Omental fat pad (tissue), 4 donors: ENCODE measurements around the gene MRC2. TPM values are rescaled to one million over a fixed set of nuclear protein-coding genes. Genes with fewer than 3 reads are reported as not detected.
"Not testable (repeated sequence)": the region's sequence is repeated elsewhere in the genome, so short reads cannot be mapped to it uniquely, and the experiment has no call there.

Experiments used
- ATAC-seq: fragments of 150-250 bp; one replicate; pipeline ENCODE4 v1.9.1; 2016; ENCODE audit warnings: mild to moderate bottlenecking, moderate library complexity; ENCODE audit not compliant: low FRiP score
- DNase-seq: peaks from one replicate; pipeline ENCODE4 v3.0.0-alpha.2; 2019; ENCODE audit warnings: low spot score
- total RNA-seq, 4 donors: library from RNA; depleted of rRNA; stranded (reverse); fragments of >200 nt; gene quantifications; one replicate each; pipeline ENCODE4 v1.1.0, GENCODE V29; 2016
- TF ChIP-seq, protein P1 (sequence below), 3 donors: fragments of 450-650 bp; IDR thresholded peaks; one replicate each; pipeline ENCODE4 v1.5.1; 2016 to 2017; ENCODE audit warnings: antibody characterized with exemption in 3 of 3, mild to moderate bottlenecking in 3 of 3, moderate library complexity in 2 of 3

MRC2 gene
- total RNA-seq, 4 donors from 2014 or later, result 21.3 to 82.4 (median 30.8) TPM

DNA sequence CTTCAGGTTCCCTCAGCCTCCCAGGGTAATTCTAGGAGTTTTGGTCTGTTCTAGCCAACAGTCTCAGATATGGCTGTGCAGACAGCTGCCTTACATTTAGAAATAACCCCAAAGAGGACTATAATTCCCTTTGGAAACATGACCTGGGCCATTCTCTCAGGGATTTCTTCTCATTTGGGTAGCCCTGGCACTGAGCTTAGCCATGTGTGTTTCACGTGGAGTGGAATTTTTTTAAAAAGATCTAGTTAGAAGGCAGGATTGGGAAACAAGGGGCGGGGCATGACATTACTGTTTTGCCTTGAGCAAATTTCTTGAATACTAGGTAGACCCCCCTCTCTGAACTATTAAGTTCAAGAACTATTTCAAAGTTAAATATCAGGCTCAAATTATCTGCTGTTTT lies 29.6 kb upstream of the MRC2 start:
- no peak for ATAC-seq
- no peak for DNase-seq
- TF ChIP-seq, protein P1, sequence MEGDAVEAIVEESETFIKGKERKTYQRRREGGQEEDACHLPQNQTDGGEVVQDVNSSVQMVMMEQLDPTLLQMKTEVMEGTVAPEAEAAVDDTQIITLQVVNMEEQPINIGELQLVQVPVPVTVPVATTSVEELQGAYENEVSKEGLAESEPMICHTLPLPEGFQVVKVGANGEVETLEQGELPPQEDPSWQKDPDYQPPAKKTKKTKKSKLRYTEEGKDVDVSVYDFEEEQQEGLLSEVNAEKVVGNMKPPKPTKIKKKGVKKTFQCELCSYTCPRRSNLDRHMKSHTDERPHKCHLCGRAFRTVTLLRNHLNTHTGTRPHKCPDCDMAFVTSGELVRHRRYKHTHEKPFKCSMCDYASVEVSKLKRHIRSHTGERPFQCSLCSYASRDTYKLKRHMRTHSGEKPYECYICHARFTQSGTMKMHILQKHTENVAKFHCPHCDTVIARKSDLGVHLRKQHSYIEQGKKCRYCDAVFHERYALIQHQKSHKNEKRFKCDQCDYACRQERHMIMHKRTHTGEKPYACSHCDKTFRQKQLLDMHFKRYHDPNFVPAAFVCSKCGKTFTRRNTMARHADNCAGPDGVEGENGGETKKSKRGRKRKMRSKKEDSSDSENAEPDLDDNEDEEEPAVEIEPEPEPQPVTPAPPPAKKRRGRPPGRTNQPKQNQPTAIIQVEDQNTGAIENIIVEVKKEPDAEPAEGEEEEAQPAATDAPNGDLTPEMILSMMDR (IDR thresholded peaks at IDR 0.05), result no peak

DNA sequence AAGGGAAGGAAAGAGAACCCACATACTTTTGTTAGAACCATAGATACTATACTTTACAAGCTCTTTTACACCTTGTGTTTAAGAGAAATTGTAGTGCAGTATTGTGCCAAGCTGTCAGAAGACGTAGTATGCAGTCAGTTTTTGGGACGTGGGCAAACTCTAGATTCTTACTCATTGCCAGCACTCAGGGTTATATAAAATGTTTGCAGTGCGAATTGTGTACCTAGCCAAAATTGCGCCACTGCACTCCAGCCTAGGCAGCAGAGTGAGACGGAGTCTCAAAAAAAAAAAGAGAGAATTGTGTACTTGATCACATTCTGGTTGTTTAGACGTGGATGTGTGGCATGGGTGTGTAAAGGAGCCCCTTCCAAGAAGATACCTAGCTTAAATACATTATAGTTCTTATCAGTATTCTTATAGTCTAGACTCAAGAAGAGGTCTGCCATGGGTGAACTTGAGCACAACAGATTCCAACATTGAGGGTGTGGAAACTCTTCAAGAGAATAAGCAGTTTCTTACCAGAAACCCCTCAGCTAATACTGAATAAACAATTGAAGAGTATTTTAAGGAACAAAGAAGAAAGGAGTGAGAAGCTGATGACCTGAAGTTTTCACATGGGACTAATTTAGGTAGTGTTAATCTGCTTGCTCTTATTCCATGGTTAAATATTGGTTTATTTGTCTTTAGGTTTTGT lies 27.4 kb upstream of the MRC2 start:
- TF ChIP-seq, protein P1 (IDR thresholded peaks at IDR 0.05), result no peak
- ATAC-seq (no peak), DNase-seq (no peak)

DNA sequence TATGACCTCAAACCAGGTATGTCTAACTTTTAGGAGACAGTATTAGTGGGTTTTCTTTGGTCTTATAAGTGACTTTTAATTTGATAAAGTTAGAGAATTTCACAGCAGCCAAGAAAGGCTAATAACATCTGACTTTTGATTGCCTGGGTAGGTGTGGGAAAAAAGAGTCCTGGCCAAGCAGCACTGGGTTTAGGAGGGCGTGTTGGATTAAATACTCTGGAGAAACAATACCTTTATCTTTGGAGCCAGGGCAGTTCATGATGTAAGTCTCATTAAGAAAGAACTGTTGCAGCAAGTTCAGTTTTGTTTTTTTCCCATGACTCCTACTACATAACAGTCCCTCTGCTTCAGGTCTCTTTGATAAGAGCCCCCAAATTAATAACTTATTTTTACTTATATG lies 26.7 kb upstream of the MRC2 start:
- TF ChIP-seq, protein P1 (IDR thresholded peaks at IDR 0.05), result no peak
- ATAC-seq (no peak), DNase-seq (no peak)

DNA sequence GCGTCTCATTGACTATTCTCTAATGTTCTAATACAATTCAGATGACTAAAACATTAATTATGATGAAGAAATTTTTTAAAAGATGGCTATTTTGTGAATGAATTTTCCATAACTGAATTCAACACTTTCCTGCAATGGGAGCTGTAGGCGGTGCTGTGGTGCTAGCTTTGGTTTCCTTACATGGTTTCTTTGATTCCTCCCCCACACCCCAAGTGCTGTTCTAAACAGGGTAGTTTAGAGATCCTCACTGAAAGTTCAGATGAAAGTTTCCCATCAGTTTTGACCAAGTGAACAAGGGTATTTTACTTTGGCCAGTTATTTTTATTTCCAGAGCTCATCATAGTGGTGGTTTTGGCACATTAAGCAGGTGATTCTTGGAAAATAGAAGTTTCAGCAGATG lies 26.0 kb upstream of the MRC2 start:
- TF ChIP-seq, protein P1 (IDR thresholded peaks at IDR 0.05), result no peak
- DNase-seq (no peak), ATAC-seq (no peak)

DNA sequence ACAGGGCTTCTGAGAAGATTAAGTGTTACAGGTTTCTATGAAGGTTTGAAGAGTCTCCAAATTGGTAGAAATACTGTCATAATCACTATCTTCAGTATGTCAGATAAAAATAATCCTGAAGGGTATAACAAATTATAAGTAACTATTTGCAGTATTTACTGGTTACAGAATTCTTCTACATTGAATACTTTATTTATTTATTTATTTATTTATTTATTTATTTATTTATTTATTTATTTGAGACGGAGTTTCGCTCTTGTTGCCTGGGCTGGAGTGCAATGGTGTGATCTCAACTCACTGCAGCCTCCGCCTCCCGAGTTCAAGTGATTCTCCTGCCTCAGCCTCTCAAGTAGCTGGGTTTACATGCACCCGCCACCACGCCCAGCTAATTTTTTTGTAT lies 23.7 kb upstream of the MRC2 start:
- DNase-seq, ATAC-seq: not testable (repeated sequence)

DNA sequence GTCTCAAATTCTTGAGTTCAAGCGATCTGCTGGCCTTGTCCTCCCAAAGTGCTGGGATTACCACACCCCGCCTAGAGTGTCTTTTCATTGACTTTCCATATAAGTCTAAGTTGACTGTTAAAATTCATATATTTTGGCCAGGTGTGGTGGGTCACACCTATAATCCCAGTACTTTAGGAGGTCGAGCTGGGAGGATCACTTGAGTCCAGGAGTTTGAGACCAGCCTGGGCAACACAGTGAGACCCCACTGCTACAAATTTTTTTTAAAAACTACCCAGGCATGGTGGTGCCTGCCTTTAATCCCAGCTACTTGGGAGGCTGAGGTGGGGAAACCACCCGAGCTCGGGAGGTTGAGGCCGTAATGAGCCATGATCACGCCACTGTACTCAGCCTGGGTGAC lies 21.9 kb upstream of the MRC2 start:
- ATAC-seq (no peak), DNase-seq (no peak)
- TF ChIP-seq, protein P1 (IDR thresholded peaks at IDR 0.05), result no peak

DNA sequence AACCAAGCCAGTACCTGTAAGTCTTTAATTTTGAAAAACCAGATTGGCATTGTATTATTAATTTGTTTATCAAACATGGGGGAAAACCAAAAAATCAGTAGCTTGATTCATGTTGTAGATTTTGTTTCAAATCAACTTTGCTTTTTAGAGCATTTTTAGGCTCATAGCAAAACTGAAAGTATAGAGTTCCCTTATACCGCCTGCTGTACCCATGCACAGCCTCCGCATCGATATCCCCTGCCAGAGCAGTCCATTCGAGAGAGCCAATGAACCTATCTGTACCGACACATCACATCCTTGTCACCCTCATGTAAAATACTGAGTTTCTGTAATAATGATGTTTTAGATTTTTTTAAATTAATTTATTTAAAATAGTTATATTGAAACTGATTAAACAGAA lies 16.2 kb upstream of the MRC2 start:
- TF ChIP-seq, protein P1 (IDR thresholded peaks at IDR 0.05), result no peak
- DNase-seq, result no peak
- no peak for ATAC-seq
